Loucy (cell line): ENCODE measurements around the gene LRP3.

Source experiments
- H2AFZ ChIP-seq: fragments of 200-600 bp; sonication (generic); 2 replicates; pipeline ENCODE4 v1.6.0; 2016; ENCODE audit warnings: antibody characterized with exemption, mild to moderate bottlenecking, low read length, moderate library complexity
- H3F3A ChIP-seq: fragments of 200-600 bp; 2 replicates; pipeline ENCODE4 v1.6.0; 2016; ENCODE audit warnings: antibody characterized with exemption, low read depth, mild to moderate bottlenecking
- H3K27me3 ChIP-seq: fragments of 200-600 bp; sonication (generic); 2 replicates; pipeline ENCODE4 v1.6.1; 2014; ENCODE audit warnings: low read length, mild to moderate bottlenecking; ENCODE audit not compliant: insufficient read depth, poor library complexity, severe bottlenecking
- H3K36me3 ChIP-seq: fragments of 200-600 bp; sonication (generic); 2 replicates; pipeline ENCODE4 v1.6.1; 2016; ENCODE audit warnings: low read length; ENCODE audit not compliant: insufficient read depth
- H3K4me1 ChIP-seq: fragments of 200-600 bp; sonication (generic); 2 replicates; pipeline ENCODE4 v1.5.1; 2014; ENCODE audit warnings: low read length, mild to moderate bottlenecking; ENCODE audit not compliant: insufficient read depth, poor library complexity, severe bottlenecking
- H3K4me2 ChIP-seq: fragments of 200-600 bp; sonication (generic); 2 replicates; pipeline ENCODE4 v1.6.0; 2014; ENCODE audit warnings: antibody characterized with exemption, low read length, low read depth, mild to moderate bottlenecking; ENCODE audit not compliant: poor library complexity, severe bottlenecking
- H3K4me3 ChIP-seq: fragments of 200-600 bp; sonication (generic); 2 replicates; pipeline ENCODE4 v1.5.1; 2014; ENCODE audit warnings: low read length, mild to moderate bottlenecking, mixed read lengths; ENCODE audit not compliant: poor library complexity, severe bottlenecking
- H3K79me2 ChIP-seq: fragments of 200-600 bp; sonication (generic); 2 replicates; pipeline ENCODE4 v1.6.1; 2014; ENCODE audit warnings: low read length; ENCODE audit not compliant: insufficient read depth
- H3K9ac ChIP-seq: fragments of 200-600 bp; sonication (generic); 2 replicates; pipeline ENCODE4 v1.6.0; 2014; ENCODE audit warnings: mild to moderate bottlenecking, low read depth, low read length, moderate library complexity; ENCODE audit not compliant: poor library complexity, severe bottlenecking
- H3K9me2 ChIP-seq: fragments of 200-600 bp; sonication (generic); replicated peaks from 2 replicates; pipeline ENCODE4 v1.6.1; 2016; ENCODE audit warnings: low read depth, low read length, mixed read lengths
- H3K9me3 ChIP-seq: fragments of 200-600 bp; sonication (generic); 2 replicates; pipeline ENCODE4 v1.6.1; 2014; ENCODE audit warnings: mild to moderate bottlenecking, antibody characterized with exemption, low read length, low read depth; ENCODE audit not compliant: insufficient read depth
- H4K20me1 ChIP-seq: fragments of 200-600 bp; sonication (generic); 2 replicates; pipeline ENCODE4 v1.6.0; 2014; ENCODE audit warnings: antibody characterized with exemption, low read length, mild to moderate bottlenecking; ENCODE audit not compliant: insufficient read depth, poor library complexity, severe bottlenecking
- CTCF ChIP-seq: fragments of 200-600 bp; sonication (generic); conservative IDR thresholded peaks from 2 replicates; pipeline ENCODE4 v1.5.1; 2014; ENCODE audit warnings: mild to moderate bottlenecking, antibody characterized with exemption, low read length
- EZH2phosphoT487 ChIP-seq: fragments of 200-600 bp; IDR thresholded peaks from 2 replicates; pipeline ENCODE4 v1.6.1; 2018; ENCODE audit warnings: antibody characterized with exemption, mild to moderate bottlenecking, moderate library complexity, borderline replicate concordance

Gene LRP3

DNA sequence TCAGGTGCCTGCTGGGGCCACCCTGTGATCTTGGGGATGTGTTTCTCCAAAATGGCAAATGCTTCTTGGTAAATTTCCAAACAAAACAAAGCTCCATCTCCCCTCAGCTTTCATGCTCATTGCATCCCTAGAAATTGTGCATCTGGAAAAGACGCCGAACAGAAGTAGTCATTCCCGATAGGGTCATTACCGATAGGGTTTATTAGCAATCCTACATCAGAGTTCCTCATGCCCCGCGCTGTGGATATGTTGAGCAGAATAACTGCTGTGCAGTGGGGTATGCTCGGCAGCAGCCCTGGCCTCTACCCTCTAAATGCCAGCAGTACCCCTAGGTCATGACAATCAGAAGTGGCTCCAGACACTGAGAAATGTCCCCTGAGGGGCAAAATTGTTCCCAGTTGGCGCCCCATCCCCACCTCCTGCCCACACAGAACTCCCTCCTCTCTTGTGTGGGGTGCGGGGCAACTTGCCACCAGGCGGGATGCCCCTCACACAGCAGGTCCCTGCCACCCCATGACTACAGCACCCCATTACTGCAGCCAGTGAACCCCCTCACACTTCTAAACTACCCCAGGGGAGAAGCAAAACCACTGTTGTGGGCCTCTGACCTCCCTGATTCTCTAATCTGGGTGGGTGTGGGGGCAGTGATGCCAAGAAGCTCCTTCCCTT lies 44.5 kb downstream of the LRP3 start:
- no peaks in the 10 kb centered on the region for H3K36me3 ChIP-seq
- no peak overlapping the region for H3K4me2 ChIP-seq
- no peaks in the 10 kb centered on the region for H3K4me1 ChIP-seq
- no peak for TF ChIP-seq EZH2phosphoT487
- TF ChIP-seq CTCF = no peak
- H4K20me1 ChIP-seq = no peaks in the 10 kb centered on the region
- no peaks in the 10 kb centered on the region for H3F3A ChIP-seq
- H3K9ac ChIP-seq = no peak overlapping the region
- H3K9me2 ChIP-seq = no peaks in the 10 kb centered on the region
- no peak overlapping the region for H3K4me3 ChIP-seq
- no peaks in the 10 kb centered on the region for H3K27me3 ChIP-seq
- H3K79me2 ChIP-seq = no peaks in the 10 kb centered on the region
- H3K9me3 ChIP-seq = no peaks in the 10 kb centered on the region
- no peak overlapping the region for H2AFZ ChIP-seq

GRCh38 chr19:33239223-33239975 lies 45.3 kb downstream of the LRP3 start:
- no peak overlapping the region for H2AFZ ChIP-seq
- no peaks in the 10 kb centered on the region for H4K20me1 ChIP-seq

GRCh38 chr19:33240181-33240771 lies 46.1 kb downstream of the LRP3 start:
- H3K9ac ChIP-seq = no peak overlapping the region
- no peak overlapping the region for H2AFZ ChIP-seq
- no peaks in the 10 kb centered on the region for H3F3A ChIP-seq
- H4K20me1 ChIP-seq = no peaks in the 10 kb centered on the region
- no peak for TF ChIP-seq EZH2phosphoT487
- no peak for TF ChIP-seq CTCF
- no peaks in the 10 kb centered on the region for H3K79me2 ChIP-seq
- H3K27me3 ChIP-seq = no peaks in the 10 kb centered on the region
- no peaks in the 10 kb centered on the region for H3K9me3 ChIP-seq
- no peaks in the 10 kb centered on the region for H3K9me2 ChIP-seq
- no peak overlapping the region for H3K4me3 ChIP-seq
- no peaks in the 10 kb centered on the region for H3K36me3 ChIP-seq
- H3K4me2 ChIP-seq = no peak overlapping the region
- no peaks in the 10 kb centered on the region for H3K4me1 ChIP-seq

More at GRCh38 chr19:33239223-33239975, 45.3 kb downstream of the LRP3 start:
- H3K9ac ChIP-seq = no peak overlapping the region
- H3K36me3 ChIP-seq = no peaks in the 10 kb centered on the region
- no peaks in the 10 kb centered on the region for H3K79me2 ChIP-seq
- H3F3A ChIP-seq = no peaks in the 10 kb centered on the region
- no peak for TF ChIP-seq EZH2phosphoT487
- TF ChIP-seq CTCF = no peak
- H3K9me3 ChIP-seq = no peaks in the 10 kb centered on the region
- H3K27me3 ChIP-seq = no peaks in the 10 kb centered on the region
- no peak overlapping the region for H3K4me3 ChIP-seq
- no peaks in the 10 kb centered on the region for H3K9me2 ChIP-seq
- H3K4me2 ChIP-seq = no peak overlapping the region
- no peaks in the 10 kb centered on the region for H3K4me1 ChIP-seq
